Measurements from ENCODE around the gene PRKAR1B. TPM values are rescaled to one million over a fixed set of nuclear protein-coding genes. Genes with fewer than 3 reads are reported as not detected.

The PRKAR1B gene
- total RNA-seq, result 10 to 100 TPM in 1 of 4 donors, 1 to 10 TPM in 3; 3.8 to 11.6 (median 6.3) TPM

- TF ChIP-seq, protein P1, sequence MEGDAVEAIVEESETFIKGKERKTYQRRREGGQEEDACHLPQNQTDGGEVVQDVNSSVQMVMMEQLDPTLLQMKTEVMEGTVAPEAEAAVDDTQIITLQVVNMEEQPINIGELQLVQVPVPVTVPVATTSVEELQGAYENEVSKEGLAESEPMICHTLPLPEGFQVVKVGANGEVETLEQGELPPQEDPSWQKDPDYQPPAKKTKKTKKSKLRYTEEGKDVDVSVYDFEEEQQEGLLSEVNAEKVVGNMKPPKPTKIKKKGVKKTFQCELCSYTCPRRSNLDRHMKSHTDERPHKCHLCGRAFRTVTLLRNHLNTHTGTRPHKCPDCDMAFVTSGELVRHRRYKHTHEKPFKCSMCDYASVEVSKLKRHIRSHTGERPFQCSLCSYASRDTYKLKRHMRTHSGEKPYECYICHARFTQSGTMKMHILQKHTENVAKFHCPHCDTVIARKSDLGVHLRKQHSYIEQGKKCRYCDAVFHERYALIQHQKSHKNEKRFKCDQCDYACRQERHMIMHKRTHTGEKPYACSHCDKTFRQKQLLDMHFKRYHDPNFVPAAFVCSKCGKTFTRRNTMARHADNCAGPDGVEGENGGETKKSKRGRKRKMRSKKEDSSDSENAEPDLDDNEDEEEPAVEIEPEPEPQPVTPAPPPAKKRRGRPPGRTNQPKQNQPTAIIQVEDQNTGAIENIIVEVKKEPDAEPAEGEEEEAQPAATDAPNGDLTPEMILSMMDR (IDR thresholded peaks at IDR 0.05; ENCODE audit: low read depth), result no peak
Observed at GRCh38 chr7:727104-727805, at the start of gene PRKAR1B. PRKAR1B (minus strand) TSS chr7:727281; CDS start chr7:711505, 15,776 bp downstream.

GRCh38 chr7:776381-776780, 49.3 kb upstream of the PRKAR1B start:
- TF ChIP-seq, protein P1 (IDR thresholded peaks at IDR 0.05; ENCODE audit: low read depth), result no peak

DNA sequence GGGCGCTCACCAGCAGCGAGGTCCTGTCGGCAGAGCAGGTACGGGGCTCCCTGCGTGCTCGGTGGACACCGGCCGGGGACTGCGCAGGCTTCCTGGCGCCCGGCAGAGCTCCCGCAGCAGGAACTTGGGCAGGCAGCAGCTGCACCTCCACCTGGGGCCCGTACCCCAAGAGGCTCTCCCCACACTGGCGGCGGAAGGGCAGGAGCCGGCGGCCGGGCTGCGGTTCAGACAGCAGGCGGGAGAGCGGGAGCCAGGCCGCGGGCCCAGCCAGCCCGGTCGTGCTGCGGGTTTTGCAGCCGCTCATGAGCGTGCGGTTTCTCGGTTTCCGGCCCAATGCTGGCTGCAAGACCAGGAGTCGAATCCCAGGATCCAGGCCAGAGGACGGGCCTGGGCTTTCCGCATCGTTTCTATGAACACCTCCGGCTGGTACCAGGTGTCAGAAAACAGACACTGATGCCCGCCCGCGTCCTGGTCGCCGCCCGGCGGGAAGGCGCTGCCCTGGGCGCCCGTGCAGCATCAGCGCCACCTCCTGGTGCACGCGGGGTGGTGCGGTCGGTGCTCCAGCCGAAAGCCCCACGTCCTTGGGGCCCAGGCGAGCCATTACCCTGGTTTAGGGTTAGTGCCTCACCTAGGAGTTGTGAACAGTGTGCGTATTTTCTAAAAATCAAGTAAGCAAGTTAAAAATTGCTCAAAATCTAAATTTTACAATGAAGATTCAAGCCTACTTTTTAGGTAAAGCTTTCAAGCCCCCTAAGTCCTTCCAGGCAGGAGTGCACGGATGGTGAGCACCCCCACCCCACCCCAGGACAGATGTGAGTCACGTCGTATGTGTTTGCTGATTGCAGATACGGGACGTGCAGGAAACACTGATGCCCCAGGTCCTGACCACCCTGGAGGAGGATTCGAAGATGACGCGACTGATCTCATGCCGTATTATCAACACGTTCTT, 47.4 kb upstream of the PRKAR1B start:
- TF ChIP-seq, protein P1 (IDR thresholded peaks at IDR 0.05; ENCODE audit: low read depth), result no peak

DNA sequence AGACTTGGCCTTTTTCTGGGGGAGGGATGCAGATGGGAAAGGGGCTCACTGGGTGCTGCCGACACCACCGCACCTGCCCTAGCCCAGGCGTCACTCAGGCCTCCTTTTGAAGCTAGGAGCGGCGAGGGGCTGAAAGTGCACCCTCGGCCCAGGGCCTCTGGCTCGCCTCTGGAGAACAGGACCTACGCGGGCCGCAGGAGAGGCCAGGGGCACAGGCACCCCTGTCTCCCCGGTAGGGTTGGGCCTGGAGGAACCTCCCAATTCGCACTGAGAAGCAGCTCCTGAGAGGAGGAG, 46.5 kb upstream of the PRKAR1B start:
- TF ChIP-seq, protein P1 (IDR thresholded peaks at IDR 0.05; ENCODE audit: low read depth), result no peak

DNA sequence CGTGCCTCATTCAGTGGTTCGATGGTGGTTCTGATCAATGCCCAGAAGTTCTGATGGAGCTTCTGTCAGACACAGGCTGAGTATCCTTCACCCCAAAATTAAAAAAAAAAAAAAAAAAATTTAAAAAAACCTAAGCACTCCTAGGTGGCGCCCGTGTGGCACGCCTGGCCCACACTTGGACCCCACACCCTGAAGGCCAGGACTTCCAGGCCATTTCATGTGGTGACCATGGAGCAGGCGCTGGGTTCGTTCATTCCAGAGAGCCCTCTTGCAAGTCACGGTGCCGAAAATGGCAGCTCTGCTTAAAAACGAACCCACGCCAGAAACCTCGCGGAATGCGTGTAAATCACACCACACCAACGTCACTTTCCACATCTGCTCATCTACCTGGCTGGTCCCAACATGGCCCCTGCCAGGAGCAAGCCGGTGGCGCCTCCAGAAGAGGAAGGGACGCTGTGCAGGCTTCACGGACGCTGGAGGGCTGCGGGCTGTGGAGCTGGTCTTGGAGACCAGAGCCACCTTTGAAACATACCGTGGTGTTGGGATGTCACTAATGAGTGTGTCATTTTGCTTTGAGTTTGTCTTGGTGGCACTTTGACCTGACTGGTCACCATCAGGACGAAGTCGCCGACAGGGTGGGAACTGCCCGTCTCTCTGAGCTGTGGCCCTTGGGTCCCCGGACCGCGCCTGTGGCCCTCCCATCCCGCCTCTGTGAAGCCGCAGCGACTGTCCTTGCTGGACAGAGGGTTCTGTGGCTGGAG, 46.0 kb upstream of the PRKAR1B start:
- TF ChIP-seq, protein P1 (IDR thresholded peaks at IDR 0.05; ENCODE audit: low read depth), result no peak

GRCh38 chr7:772392-772791, 45.3 kb upstream of the PRKAR1B start:
- TF ChIP-seq, protein P1 (IDR thresholded peaks at IDR 0.05; ENCODE audit: low read depth), result no peak

GRCh38 chr7:772005-772294, 44.9 kb upstream of the PRKAR1B start:
- TF ChIP-seq, protein P1 (IDR thresholded peaks at IDR 0.05; ENCODE audit: low read depth), result no peak

Measured in subcutaneous adipose tissue (tissue), 4 donors.